ENCODE results near the gene EMILIN3. TPM values are rescaled to one million over a fixed set of nuclear protein-coding genes. Genes with fewer than 3 reads are reported as not detected.
A peak's percentile ranks its signal among the peaks of the same experiment; 100 is the strongest.

The EMILIN3 gene
- total RNA-seq, 1 experiment from 2014 or later = 5.9 TPM

- H3K14ac ChIP-seq (ENCODE audit: insufficient read depth, low read length) = no peak overlapping the region; the same call in 1 of the 2 replicates
- H2AFZ ChIP-seq (ENCODE audit: low read length) = no peak overlapping the region
- H3K9ac ChIP-seq (ENCODE audit: extremely low read depth, insufficient read length, low read length) = no peak overlapping the region
- H2BK12ac ChIP-seq (ENCODE audit: insufficient read length, low read depth, low read length) = no peak overlapping the region
- H4K8ac ChIP-seq (replicated peaks; ENCODE audit: insufficient read length, low read depth, low read length) = no peak overlapping the region
- Mint-ChIP-seq H3K27ac (no peak overlapping the region), H3K9me3 (0 out of 5 replicates have a peak, but pooled peaks cover 0 to 4% of the 10 kb centered on the region in 2 experiments), H3K4me3 (peak overlapping the region; percentile 60 to 77), H3K4me1 (peaks cover 8 to 9% of the 10 kb centered on the region in 2 experiments), H3K27me3 (ENCODE audit: low read depth) (peaks cover 24% of the 10 kb centered on the region), H3K36me3 (ENCODE audit: insufficient read depth in 1 of 3, low read depth in 3 of 3) (no peaks in the 10 kb centered on the region)
- H2BK15ac ChIP-seq (ENCODE audit: low read depth, low read length) = no peak overlapping the region
- H3K4me2 ChIP-seq (ENCODE audit: insufficient read depth, insufficient read length, low read length) = peak overlapping the region; percentile 94
- no CpG with 5 or more reads among the region's 5 CpGs for WGBS (ENCODE audit: extremely low coverage, insufficient read length, low lambda C conversion rate)
- H3K9me3 ChIP-seq (ENCODE audit: control insufficient read depth, low read depth, low read length) = no peaks in the 10 kb centered on the region
- no peaks in the 10 kb centered on the region for H3K27me3 ChIP-seq (ENCODE audit: insufficient read depth, low read length)
- H3K4ac ChIP-seq (ENCODE audit: low read depth, low read length) = no peak overlapping the region
- H3K23me2 ChIP-seq (ENCODE audit: insufficient read length, low read depth, low read length, poor library complexity, severe bottlenecking) = peaks cover 10% of the 10 kb centered on the region
- no peak overlapping the region for H2AK5ac ChIP-seq (ENCODE audit: insufficient read length, low read length)
- no peak overlapping the region for H2BK5ac ChIP-seq (ENCODE audit: insufficient read length, low read length)
- no peak overlapping the region for H3K56ac ChIP-seq (ENCODE audit: insufficient read length, low read depth, low read length)
- no peak overlapping the region for H3T11ph ChIP-seq (ENCODE audit: low read length)
- H2BK20ac ChIP-seq (ENCODE audit: low read depth, low read length, poor library complexity, severe bottlenecking) = no peak overlapping the region
- H3K4me1 ChIP-seq (ENCODE audit: insufficient read depth, low read length) = peaks cover 2% of the 10 kb centered on the region; the same call in 1 of the 2 replicates
- DNase-seq = no peak
- H3K27ac ChIP-seq (ENCODE audit: insufficient read length, low read depth, low read length) = no peak overlapping the region
- no peak overlapping the region for H4K5ac ChIP-seq (ENCODE audit: insufficient read length, low read depth, low read length)
- no peaks in the 10 kb centered on the region for H3K79me1 ChIP-seq (ENCODE audit: insufficient read depth, low read depth, low read length, poor library complexity, severe bottlenecking)
- H3K23ac ChIP-seq (ENCODE audit: insufficient read length, low read depth, low read length) = no peak overlapping the region
- no peak overlapping the region for H4K91ac ChIP-seq (ENCODE audit: insufficient read length, low read depth, low read length)
- H3K18ac ChIP-seq (ENCODE audit: insufficient read length, low read depth, low read length) = no peak overlapping the region
- no peak overlapping the region for H2BK120ac ChIP-seq (ENCODE audit: low read depth, low read length, poor library complexity, severe bottlenecking)
- no peak for TF ChIP-seq CTCF (conservative IDR thresholded peaks at IDR 0.05)
- no peaks in the 10 kb centered on the region for H4K20me1 ChIP-seq (ENCODE audit: control insufficient read depth, insufficient read depth, insufficient read length)
- no peaks in the 10 kb centered on the region for H3K79me2 ChIP-seq (ENCODE audit: insufficient read depth, low read length)
Measured at GRCh38 chr20:41318271-41318649, 48.4 kb downstream of the EMILIN3 start.
